K562 (cell line): Measurements from ENCODE around the gene COMMD9. TPM values are rescaled to one million over a fixed set of nuclear protein-coding genes. Genes with fewer than 3 reads are reported as not detected.
A peak's percentile ranks its signal among the peaks of the same experiment; 100 is the strongest.

Experiments
- ATAC-seq: fragments of 200-7000 bp; cut with Tn5 transposase; 3 replicates; pipeline ENCODE4 v1.9.1; 2020; ENCODE audit warnings: moderate library complexity
- BruUV-seq: library from RNA; stranded (reverse); fragments of 400-500 nt; replicated peaks from 2 replicates; lab custom pipeline; 2021; lab: Mats Ljungman, UMichigan
- CTCF ChIA-PET: fragments of 300-600 bp; formaldehyde crosslinking; extraction: SDS; loops from one replicate; lab custom pipeline; 2021; ENCODE audit warnings: low intra/inter-chr PET ratio; lab: Yijun Ruan, JAX
- POLR2A ChIA-PET: fragments of 300-600, 350-650 bp; sonication (Branson Sonifier 250); formaldehyde crosslinking; extraction: SDS; loops from one replicate; lab custom pipeline; 2021; ENCODE audit warnings: antibody characterized with exemption, inconsistent platforms; lab: Yijun Ruan, JAX
- DNase-seq, 4 experiments: peaks; one replicate each; pipeline versions ENCODE4 v3.0.0 to v3.0.0-alpha.2; 2011 to 2018; ENCODE audit warnings: low spot score in 3 of 4, mixed read lengths in 3 of 4; ENCODE audit errors: extremely low read depth in 1 of 4
- FAIRE-seq: peaks from 2 replicates; lab custom pipeline; 2011; peaks lifted over from hg19 to GRCh38; lab: Jason Lieb, UNC
- H2AFZ ChIP-seq: 2 replicates; pipeline ENCODE4 v1.6.0; 2011; ENCODE audit warnings: low read depth, low read length, control low read depth, inconsistent platforms
- H3K27ac ChIP-seq: fragments of 200-600 bp; 3 replicates; pipeline ENCODE4 v1.8.0; 2011; ENCODE audit warnings: low read depth, mild to moderate bottlenecking, control low read depth, inconsistent platforms, low read length, moderate library complexity, mixed read lengths; ENCODE audit errors: extremely low read depth
- H3K27me3 ChIP-seq, 2 experiments: fragments of 300-600 bp in 1 of 2; 2 replicates in 1 of 2; 3 replicates in 1 of 2; pipeline versions ENCODE4 v1.6.0 to v1.8.0; 2011; ENCODE audit warnings: inconsistent platforms in 2 of 2, low read length in 2 of 2, mild to moderate bottlenecking in 1 of 2, mixed read lengths in 1 of 2, moderate library complexity in 1 of 2; ENCODE audit not compliant: control insufficient read depth in 2 of 2, insufficient read depth in 2 of 2
- H3K36me3 ChIP-seq: fragments of 300-600 bp; 3 replicates; pipeline ENCODE4 v1.8.0; 2011; ENCODE audit warnings: mild to moderate bottlenecking, low read length, inconsistent platforms; ENCODE audit not compliant: control insufficient read depth, insufficient read depth
- H3K4me1 ChIP-seq, 2 experiments: fragments of 200-600 bp in 1 of 2; replicated peaks in 1 of 2; 2 replicates in 1 of 2; 3 replicates in 1 of 2; pipeline versions ENCODE4 v1.5.1 to v1.8.0; 2011; ENCODE audit warnings: inconsistent platforms in 2 of 2, low read length in 2 of 2, mild to moderate bottlenecking in 1 of 2, mixed read lengths in 1 of 2, moderate library complexity in 1 of 2; ENCODE audit not compliant: control insufficient read depth in 2 of 2, insufficient read depth in 2 of 2
- H3K4me2 ChIP-seq: 2 replicates; pipeline ENCODE4 v1.6.1; 2011; ENCODE audit warnings: low read length, control low read depth, inconsistent platforms, mixed read lengths; ENCODE audit not compliant: insufficient read depth
- H3K4me3 ChIP-seq: fragments of 200-600 bp; sonication (generic), shearing (Covaris generic); 2 replicates; pipeline ENCODE4 v1.5.1; 2016; ENCODE audit warnings: control low read depth, inconsistent platforms
- H3K79me2 ChIP-seq: fragments of 200-600 bp; 3 replicates; pipeline ENCODE4 v1.8.0; 2011; ENCODE audit warnings: low read length, inconsistent platforms; ENCODE audit not compliant: control insufficient read depth, insufficient read depth
- H3K9ac ChIP-seq, 2 experiments: 2 replicates each; pipeline versions ENCODE4 v1.6.0 to v1.6.1; 2011; ENCODE audit warnings: low read depth in 2 of 2, low read length in 2 of 2, control low read depth in 1 of 2, inconsistent platforms in 1 of 2, mild to moderate bottlenecking in 1 of 2, mixed read lengths in 1 of 2; ENCODE audit not compliant: insufficient read depth in 1 of 2
- H3K9me1 ChIP-seq: one replicate; pipeline ENCODE4 v1.6.0; 2011; ENCODE audit warnings: inconsistent platforms, mild to moderate bottlenecking, low read length, moderate library complexity; ENCODE audit not compliant: control insufficient read depth, insufficient read depth
- H3K9me3 ChIP-seq: replicated peaks from 2 replicates; pipeline ENCODE4 v1.5.1; 2011; ENCODE audit warnings: low read depth, low read length, inconsistent platforms; ENCODE audit not compliant: control insufficient read depth, insufficient read depth
- H4K20me1 ChIP-seq: replicated peaks from 2 replicates; pipeline ENCODE4 v1.6.1; 2011; ENCODE audit warnings: low read length, inconsistent platforms, mixed read lengths; ENCODE audit not compliant: control insufficient read depth, insufficient read depth
- CEBPB ChIP-seq: fragments of 450-650 bp; IDR thresholded peaks from 2 replicates; pipeline ENCODE4 v1.6.1; 2016; ENCODE audit warnings: missing genetic modification characterization, missing compliant biosample characterization
- ZBTB40 ChIP-seq, 2 experiments: fragments of 450-650 bp in 1 of 2; sonication (generic) in 1 of 2; formaldehyde crosslinking in 1 of 2; IDR thresholded peaks; 2 replicates each; pipeline versions ENCODE4 v1.7.1 to v1.9.0; 2016 to 2022; ENCODE audit warnings: inconsistent platforms in 1 of 2, mild to moderate bottlenecking in 1 of 2, missing genetic modification reagents in 1 of 2
- WGBS: fragments of 100-300 bp; shearing (Covaris generic); methylation state at CpG from one replicate; pipeline ENCODE4 v1.1.6; 2016; ENCODE audit warnings: low coverage, mixed read lengths; ENCODE audit not compliant: insufficient coverage; ENCODE audit errors: missing lambda C conversion rate; 5-methylcytosine and 5-hydroxymethylcytosine counted together
- in situ Hi-C: fragments of 300-500 bp; cut with MboI; formaldehyde crosslinking; loops from 4 replicates; pipeline ENCODE4 v1.15.0; 2018; ENCODE audit warnings: inconsistent platforms, mixed read lengths
- intact Hi-C: fragments of 100-400 bp; cut with micrococcal nuclease; formaldehyde crosslinking; loops from 2 replicates; pipeline ENCODE4 v1.14.2; 2022
- polyA plus RNA-seq, 8 experiments: library from polyadenylated mRNA; depleted of rRNA in 4 of 8; stranded (reverse) in 5 of 8; unstranded in 3 of 8; fragments of >200 nt; fragmentation: Nextera tagmentation in 2 of 8; fragmentation: Illumina TruSeq in 1 of 8; extraction: Ambion mirVana in 2 of 8; extraction: Trizol in 1 of 8; gene quantifications; 2 replicates each; pipeline versions ENCODE4 v1.2.1 to v1.2.3, GENCODE V29; 2011 to 2014; ENCODE audit warnings: inconsistent platforms in 1 of 8, missing spikeins in 1 of 8
- total RNA-seq, 7 experiments: library from RNA; depleted of rRNA in 6 of 7; stranded (reverse); fragments of >200 nt in 6 of 7; fragmentation: Illumina TruSeq in 2 of 7; extraction: Trizol in 2 of 7; gene quantifications; 2 replicates each; pipeline versions ENCODE4 v1.2.1 to v1.2.3, GENCODE V29; 2011 to 2021; ENCODE audit warnings: low replicate concordance in 1 of 7

The COMMD9 gene
- total and polyA plus RNA-seq, 9 of the 15 experiments (the other 6 are each of a cell fraction or from before 2014, with no cell fraction given), result 27.3 to 121 (median 48.0) TPM

- ATAC-seq (no peak), FAIRE-seq (no peak)
- Histone ChIP-seq H3K27ac (no peak overlapping the region), H3K9ac (no peak overlapping the region), H3K27me3 (peaks cover 13 to 20% of the 10 kb centered on the region in 2 experiments; a peak in 3 of 5 replicates), H4K20me1 (no peaks in the 10 kb centered on the region), H3K9me3 (no peaks in the 10 kb centered on the region), H3K4me1 (no peaks in the 10 kb centered on the region), H2AFZ (no peak overlapping the region)
- WGBS, result 3% methylated on average over 3 of the region's 3 CpGs
- intact Hi-C loops, result no loop called here
- TF ChIP-seq ZBTB40 (IDR thresholded peaks at IDR 0.05) (peak; percentile 75), ZBTB40 (CRISPR knock-in tag; IDR thresholded peaks at IDR 0.05) (no peak), CEBPB (tag) (no peak)
- TF ChIP-seq, all 486 proteins: peak for 1
- no TSS peak for BruUV-seq
- H3K9me1 ChIP-seq, result no peaks in the 10 kb centered on the region
- ChIA-PET POLR2A (interaction anchor here (1.4 kb wide), 1 partner anchor 9 kb away, joined by 4 read pairs; no protein-coding TSS in a partner anchor), CTCF (interaction anchor here (0.7 kb wide), 1 partner anchor 8 kb away, joined by 3 read pairs; no protein-coding TSS in a partner anchor)
- no peaks in the 10 kb centered on the region for H3K36me3 ChIP-seq
- in situ Hi-C loops, result no loop called here
- no peak overlapping the region for H3K4me2 ChIP-seq
- H3K4me3 ChIP-seq, result no peak overlapping the region
- DNase-seq, result no peak
- no peaks in the 10 kb centered on the region for H3K79me2 ChIP-seq
These were observed 26.8 kb upstream of the COMMD9 start for GRCh38 chr11:36316049-36316448.
